ENCODE measurements around the gene MKNK1. TPM values are rescaled to one million over a fixed set of nuclear protein-coding genes. Genes with fewer than 3 reads are reported as not detected.

MKNK1 gene
- total and polyA plus RNA-seq, 2 of the 8 experiments (the other 6 are each of a cell fraction or from before 2014, with no cell fraction given): 13.9 to 21.5 TPM

GRCh38 chr1:46603858-46604549 is at the start of gene MKNK1 (continued):
- TF ChIP-seq BRCA1 (IDR thresholded peaks at IDR 0.05; ENCODE audit: low read depth, low read length): no peak
- 0 out of 2 replicates have a peak, but pooled peaks have one; percentile 23 for TF ChIP-seq SP1 (IDR thresholded peaks at IDR 0.05; ENCODE audit: low read depth, low read length)
- TF ChIP-seq KDM4A (IDR thresholded peaks at IDR 0.05; ENCODE audit: low read depth, low read length, severe bottlenecking): peak; percentile 77
- TF ChIP-seq POLR2AphosphoS5 (IDR thresholded peaks at IDR 0.05; ENCODE audit: low read depth, low read length): peak; percentile 65
- peak; percentile 54; the same call in 1 of the 2 replicates for TF ChIP-seq MAX (IDR thresholded peaks at IDR 0.05)
- no peak for TF ChIP-seq CEBPB (IDR thresholded peaks at IDR 0.05; ENCODE audit: low read depth, low read length)
- TF ChIP-seq RBBP5 (IDR thresholded peaks at IDR 0.05; ENCODE audit: borderline replicate concordance, low read depth, low read length): peak; percentile 74
- no peak for TF ChIP-seq MAFK (IDR thresholded peaks at IDR 0.05; ENCODE audit: low read depth, low read length)
- TF ChIP-seq EGR1 (IDR thresholded peaks at IDR 0.05; ENCODE audit: borderline replicate concordance, low read depth, low read length): peak; percentile 24; the same call in 1 of the 2 replicates
- no peak for TF ChIP-seq GABPA (IDR thresholded peaks at IDR 0.05; ENCODE audit: borderline replicate concordance, insufficient read depth, low read length)
- no peak for TF ChIP-seq POU5F1 (IDR thresholded peaks at IDR 0.05; ENCODE audit: low read depth, low read length)
- peak; percentile 45 for TF ChIP-seq SAP30 (IDR thresholded peaks at IDR 0.05; ENCODE audit: insufficient read depth, insufficient replicate concordance, low read length)
- TF ChIP-seq SIN3A (conservative IDR thresholded peaks at IDR 0.05 in 1 of 2, IDR thresholded peaks at IDR 0.05 in 1 of 2; ENCODE audit: low read depth in 1 of 2, low read length in 2 of 2): peak in 1 of 2 experiments; percentile 84; a peak in 2 of 4 replicates
- TF ChIP-seq ZNF274 (IDR thresholded peaks at IDR 0.05; ENCODE audit: borderline replicate concordance, extremely low read depth, low read length): no peak
- TF ChIP-seq RFX5 (IDR thresholded peaks at IDR 0.05; ENCODE audit: borderline replicate concordance, low read depth, low read length): no peak
- TF ChIP-seq TCF12 (IDR thresholded peaks at IDR 0.05; ENCODE audit: low read depth, low read length): no peak
- TF ChIP-seq RXRA (IDR thresholded peaks at IDR 0.05; ENCODE audit: insufficient read depth, low read depth, low read length): no peak
- peak; percentile 91; the same call in 1 of the 2 replicates for TF ChIP-seq SP4 (IDR thresholded peaks at IDR 0.05; ENCODE audit: low read length)
- peak; percentile 60 to 74 (median 61) for TF ChIP-seq CTCF (IDR thresholded peaks at IDR 0.05; ENCODE audit: control extremely low read depth in 1 of 3, insufficient read depth in 1 of 3, low read depth in 1 of 3, low read length in 3 of 3)
- TF ChIP-seq TBP (IDR thresholded peaks at IDR 0.05; ENCODE audit: low read depth, low read length): no peak

Data from H1 (cell line).